C4-2B (cell line): ENCODE results near the gene NID2.

ENCODE experiments used
- H3K27ac ChIP-seq: fragments of 450-650 bp; 2 replicates; pipeline ENCODE4 v1.5.1; 2017
- CTCF ChIP-seq: fragments of 450-650 bp; conservative IDR thresholded peaks from 2 replicates; pipeline ENCODE4 v1.5.1; 2017; ENCODE audit warnings: mild to moderate bottlenecking
- ZFX ChIP-seq: fragments of 450-650 bp; IDR thresholded peaks from 2 replicates; pipeline ENCODE4 v1.6.1; 2017

The NID2 gene

GRCh38 chr14:52052288-52052943 is 16.4 kb downstream of the NID2 start:
- TF ChIP-seq ZFX = no peak
- no peak for TF ChIP-seq CTCF
- no peak overlapping the region for H3K27ac ChIP-seq

GRCh38 chr14:52051871-52052270 is 17.0 kb downstream of the NID2 start:
- H3K27ac ChIP-seq = no peak overlapping the region
- TF ChIP-seq ZFX (no peak), CTCF (no peak)

GRCh38 chr14:52051251-52051650 is 17.6 kb downstream of the NID2 start:
- TF ChIP-seq ZFX (no peak), CTCF (no peak)

GRCh38 chr14:52049721-52050588 is 18.9 kb downstream of the NID2 start:
- TF ChIP-seq CTCF = no peak
- no peak for TF ChIP-seq ZFX
- no peak overlapping the region for H3K27ac ChIP-seq

More at GRCh38 chr14:52051251-52051650, 17.6 kb downstream of the NID2 start:
- no peak overlapping the region for H3K27ac ChIP-seq

- TF ChIP-seq CTCF (no peak), ZFX (no peak)
- H3K27ac ChIP-seq = no peak overlapping the region
Measured at GRCh38 chr14:52049271-52049670, 19.6 kb downstream of the NID2 start.

- H3K27ac ChIP-seq = no peak overlapping the region
Measured at GRCh38 chr14:52048641-52049204, 20.1 kb downstream of the NID2 start.

More at GRCh38 chr14:52048641-52049204, 20.1 kb downstream of the NID2 start:
- TF ChIP-seq CTCF (no peak), ZFX (no peak)
